Activated CD4-positive, CD25-positive, alpha-beta regulatory T cell treated with anti-CD3 and anti-CD28 coated beads, Interleukin-2, amount 50 U/mL, for 72 hours (primary cell): Measurements from ENCODE around the gene EPHB4.
"Not testable (repeated sequence)": the region's sequence is repeated elsewhere in the genome, so short reads cannot be mapped to it uniquely, and the experiment has no call there.

Experiments
- DNase-seq: peaks from one replicate; pipeline ENCODE4 v3.0.0; 2021

Gene EPHB4

DNA sequence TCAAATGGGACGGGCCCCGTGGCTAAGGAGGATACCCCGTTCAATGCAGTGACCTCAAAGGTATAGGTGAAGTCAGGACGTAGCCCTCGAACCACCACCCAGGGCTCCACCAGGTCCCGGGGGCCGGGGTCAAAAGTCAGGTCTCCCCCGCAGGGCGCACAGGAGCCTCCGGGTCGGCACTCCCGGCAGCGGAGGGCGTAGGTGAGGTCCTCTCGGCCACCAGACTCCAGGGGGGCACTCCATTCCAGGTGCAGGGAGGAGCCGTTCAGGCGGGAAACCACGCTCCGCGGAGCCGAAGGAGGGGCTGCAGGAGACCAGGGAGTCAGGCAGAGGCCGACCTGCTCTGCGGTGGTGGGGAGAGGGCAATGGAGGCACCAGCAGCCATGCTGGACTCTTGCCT is 7.7 kb downstream of the EPHB4 start:
- no peak for DNase-seq

DNA sequence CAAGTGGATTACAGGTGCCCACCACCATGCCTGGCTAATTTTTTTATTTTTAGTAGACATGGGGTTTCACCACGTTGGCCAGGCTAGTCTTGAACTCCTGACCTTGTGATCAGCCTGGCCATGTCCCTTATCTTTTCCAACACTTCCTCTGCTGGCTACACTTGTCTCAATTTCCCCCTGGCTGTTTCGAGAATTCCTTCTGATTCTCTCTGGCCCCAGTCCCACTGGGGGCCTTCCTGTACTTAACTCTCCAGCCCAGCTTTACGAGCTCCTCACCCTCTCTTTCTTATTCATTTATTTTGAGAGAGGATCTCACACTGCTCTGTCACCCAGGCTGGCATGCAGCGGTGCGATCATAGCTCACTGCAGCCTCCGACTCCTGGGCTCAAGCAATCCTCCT is 8.5 kb downstream of the EPHB4 start:
- DNase-seq: no peak

DNA sequence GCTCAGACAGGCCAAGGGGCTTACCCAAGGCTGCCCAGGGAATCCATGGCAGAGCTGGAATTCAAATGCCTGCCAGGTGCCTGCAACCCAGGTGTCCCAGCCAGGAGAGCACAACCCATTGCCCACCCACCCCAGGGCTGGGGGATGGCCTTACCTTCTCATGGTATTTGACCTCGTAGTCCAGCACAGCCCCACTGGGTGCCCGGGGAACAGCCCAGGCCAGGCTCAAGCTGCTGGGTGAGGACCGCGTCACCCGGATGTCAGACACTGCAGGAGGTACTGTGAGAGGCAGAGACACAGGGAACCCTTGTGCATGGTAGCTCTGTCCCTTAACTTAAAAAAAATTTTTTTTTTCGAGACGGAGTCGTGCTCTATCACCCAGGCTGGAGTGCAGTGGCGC is 9.0 kb downstream of the EPHB4 start:
- no peak for DNase-seq

DNA sequence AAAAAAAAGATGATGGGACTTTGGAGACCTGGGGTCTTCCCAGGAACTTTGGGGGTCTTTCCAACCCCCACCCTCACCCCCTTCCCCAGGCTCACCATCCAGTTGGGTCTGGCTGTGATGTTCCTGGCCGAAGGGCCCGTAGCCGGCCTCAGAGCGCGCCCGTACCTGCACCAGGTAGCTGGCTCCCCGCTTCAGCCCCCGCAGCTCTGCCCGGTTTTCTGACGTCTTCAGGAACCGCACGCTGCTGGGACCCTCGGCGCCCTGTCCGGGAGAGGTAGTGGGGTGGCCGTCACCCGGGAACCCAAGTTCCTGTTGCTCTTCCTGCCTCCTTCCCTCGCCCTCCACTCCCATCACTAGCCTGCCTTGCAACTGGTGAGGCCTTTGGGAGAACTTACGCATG is 10.2 kb downstream of the EPHB4 start:
- no peak for DNase-seq

DNA sequence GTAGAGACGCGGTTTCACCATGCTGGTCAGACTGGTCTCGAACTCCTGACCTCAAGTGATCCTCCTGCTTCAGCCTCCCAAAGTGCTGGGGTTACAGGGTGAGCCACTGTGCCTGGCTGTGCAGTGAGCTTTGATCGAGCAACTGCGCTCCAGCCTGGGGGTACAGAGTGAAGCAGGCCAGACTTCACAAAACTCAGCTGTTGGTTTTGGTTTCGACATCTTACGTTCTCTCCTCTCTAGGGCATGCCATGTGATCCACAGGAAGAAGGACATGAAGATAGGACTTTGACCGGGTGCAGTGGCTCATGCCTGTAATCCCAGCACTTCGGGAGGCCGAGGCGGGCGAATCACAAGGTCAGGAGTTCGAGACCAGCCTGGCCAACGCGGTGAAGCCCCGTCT is 10.8 kb downstream of the EPHB4 start:
- DNase-seq: not testable (repeated sequence)

DNA sequence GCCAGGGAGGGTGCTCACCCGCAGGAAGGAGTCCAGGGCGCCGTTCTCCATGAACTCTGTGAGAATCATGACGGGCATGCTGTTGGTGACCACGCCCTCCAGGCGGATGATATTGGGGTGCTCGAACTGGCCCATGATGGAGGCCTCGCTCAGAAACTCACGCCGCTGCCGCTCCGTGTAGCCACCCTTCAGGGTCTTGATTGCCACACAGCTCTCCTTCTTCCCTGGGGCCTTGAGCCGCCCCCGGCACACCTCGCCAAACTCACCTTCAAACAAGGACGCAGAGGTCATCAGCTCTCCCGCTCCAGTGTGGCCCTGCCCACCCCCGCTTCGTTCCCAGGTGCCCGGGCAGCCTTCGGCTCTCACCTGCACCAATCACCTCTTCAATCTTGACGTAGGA is 14.6 kb downstream of the EPHB4 start:
- no peak for DNase-seq

DNA sequence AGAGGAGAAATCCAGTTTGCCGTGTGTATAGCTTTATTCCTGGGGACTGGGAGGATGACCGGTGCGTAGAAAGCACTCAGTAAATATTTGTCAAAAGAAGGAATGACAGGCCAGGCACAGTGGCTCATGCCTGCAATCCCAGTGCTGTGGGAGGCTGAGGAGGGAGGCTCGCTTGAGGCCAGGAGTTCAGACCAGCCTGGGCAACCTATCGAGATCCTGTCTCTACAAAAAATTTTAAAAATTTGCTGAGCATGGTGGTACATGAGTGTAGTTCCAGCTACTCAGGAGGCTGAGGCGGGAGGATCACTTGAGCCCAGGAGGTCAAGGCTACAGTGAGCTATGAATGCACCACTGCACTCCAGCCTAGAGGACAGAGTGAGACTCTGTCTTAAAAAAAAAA is 15.8 kb downstream of the EPHB4 start:
- no peak for DNase-seq

DNA sequence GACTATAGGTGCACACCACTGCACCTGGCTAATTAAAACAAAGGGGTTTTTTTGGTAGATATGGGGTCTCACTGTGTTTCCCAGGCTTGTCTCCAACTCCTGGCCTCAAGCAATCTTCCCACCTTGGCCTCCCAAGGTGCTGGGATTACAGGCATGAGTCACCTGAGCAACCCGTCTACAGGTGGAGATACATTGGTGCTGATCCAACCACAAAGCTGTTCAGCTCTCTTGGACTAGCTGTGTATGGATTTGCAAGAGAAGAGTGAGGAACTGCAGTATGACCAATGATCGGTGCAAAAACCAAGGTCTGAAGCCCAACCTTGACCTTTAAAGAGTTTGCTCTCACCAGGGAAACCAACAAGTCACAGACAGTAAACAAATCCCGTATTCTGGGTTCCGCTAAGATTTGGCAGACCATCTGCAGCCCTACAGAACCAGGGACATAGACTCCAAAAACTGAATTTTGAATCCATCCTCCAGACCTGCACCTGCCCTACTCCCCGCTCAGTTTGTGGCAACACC is 18.9 kb downstream of the EPHB4 start:
- no peak for DNase-seq

DNA sequence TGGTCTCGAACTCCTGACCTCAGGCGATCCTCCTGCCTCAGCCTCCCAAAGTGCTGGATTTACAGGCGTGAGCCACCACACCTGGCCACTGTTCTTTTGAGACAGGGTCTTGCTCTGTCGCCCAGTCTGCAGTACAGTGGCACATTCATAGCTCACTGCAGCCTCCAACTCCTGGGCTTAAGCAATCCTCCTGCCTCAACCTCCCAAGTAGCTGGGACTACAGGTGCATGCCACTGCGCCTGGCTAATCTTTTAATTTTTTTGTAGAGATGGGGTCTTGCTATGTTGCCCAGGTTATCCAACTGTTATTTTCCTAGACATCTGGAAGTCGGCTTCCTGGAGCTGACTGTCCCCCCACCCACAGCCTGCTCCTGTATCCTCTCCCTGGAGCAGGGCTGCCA is 20.4 kb downstream of the EPHB4 start:
- not testable (repeated sequence) for DNase-seq

DNA sequence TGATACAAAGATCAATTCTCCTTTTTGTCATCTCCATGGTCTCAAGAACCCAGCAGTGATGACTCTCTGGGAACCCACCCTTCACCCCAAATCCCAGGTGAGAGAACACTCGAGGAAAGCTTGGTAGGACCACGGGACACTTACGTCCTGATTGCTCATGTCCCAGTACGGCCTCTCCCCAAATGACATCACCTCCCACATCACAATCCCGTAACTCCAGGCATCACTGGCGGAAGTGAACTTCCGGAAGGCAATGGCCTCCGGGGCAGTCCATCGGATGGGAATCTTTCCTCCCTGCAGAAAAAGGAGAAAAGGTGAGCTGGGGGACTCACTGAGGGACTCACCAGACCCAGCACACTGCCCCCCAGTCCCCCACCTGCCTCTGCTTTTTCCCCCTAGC is 21.0 kb downstream of the EPHB4 start:
- no peak for DNase-seq

DNA sequence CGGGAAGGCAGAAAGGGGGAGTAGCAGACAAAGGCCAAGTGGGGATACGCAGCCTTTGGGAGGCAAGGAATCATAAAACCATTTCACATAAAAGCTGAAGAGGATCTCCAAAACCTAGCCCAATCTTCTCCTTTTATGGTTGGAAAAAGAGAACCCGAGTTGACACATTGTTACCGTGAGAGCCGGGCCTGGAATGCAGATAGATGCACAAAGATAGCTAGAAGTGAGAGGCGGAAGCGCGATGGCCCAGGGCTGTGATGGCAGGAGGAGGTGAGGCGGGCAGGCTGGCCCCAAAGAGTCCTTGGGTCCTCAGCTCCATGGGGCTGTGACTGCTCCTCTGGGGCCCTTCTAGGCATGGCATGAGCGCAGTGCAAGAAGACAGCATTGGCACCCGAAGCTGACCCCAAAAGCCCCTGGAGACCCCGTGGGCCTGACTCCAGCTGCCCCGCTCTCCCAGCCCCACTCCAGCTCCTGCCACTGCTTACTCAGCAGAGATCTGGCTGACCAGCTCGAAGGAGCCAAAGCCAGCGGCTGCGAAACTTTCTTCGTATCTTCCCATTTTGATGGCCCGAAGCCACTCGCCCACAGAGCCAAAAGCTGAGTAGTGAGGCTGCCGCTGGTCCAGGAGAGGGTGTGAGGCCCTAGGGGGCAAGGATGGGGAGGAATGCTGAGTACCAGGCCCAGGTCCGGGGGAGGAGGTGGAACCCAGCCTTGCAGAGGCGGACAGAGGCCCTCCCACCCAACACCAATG is 22.5 kb downstream of the EPHB4 start:
- DNase-seq: no peak

DNA sequence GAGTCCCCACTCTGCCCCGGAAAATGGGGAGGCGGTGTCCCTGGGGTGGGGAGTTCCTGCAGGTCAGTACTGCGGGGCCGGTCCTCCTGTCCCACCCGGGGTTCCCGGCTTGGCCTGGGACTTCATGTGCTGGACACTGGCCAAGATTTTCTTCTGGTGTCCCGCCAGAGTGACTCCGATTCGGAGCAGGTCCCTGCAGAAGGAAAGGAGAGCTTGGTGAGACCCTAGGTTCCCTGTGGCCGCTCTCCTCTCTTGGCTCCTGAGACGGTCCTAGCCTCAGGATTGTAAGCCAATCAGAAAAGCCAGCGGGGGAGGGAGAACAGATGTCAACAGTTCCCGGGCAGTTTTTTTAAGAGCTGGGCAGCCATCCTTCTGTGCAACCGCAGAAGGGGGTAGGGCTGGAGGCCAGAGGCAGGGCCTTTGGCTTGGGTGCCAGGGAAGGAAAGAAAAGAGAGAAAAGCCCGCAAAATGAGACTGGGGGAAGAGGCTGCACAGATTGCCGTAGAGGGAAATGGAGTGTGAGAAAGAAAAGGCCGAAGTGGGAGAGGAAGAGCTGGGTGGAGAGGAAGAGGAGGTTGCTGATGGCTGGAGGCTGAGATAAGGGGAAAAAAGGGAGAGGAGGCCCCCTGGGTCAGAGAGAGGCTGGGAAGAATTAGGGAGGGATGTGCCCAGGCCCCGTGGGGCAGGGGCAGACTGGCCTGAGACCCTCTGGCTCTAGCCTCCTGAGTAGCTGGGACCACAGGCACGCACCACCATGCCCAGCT is 23.7 kb downstream of the EPHB4 start:
- no peak for DNase-seq

DNA sequence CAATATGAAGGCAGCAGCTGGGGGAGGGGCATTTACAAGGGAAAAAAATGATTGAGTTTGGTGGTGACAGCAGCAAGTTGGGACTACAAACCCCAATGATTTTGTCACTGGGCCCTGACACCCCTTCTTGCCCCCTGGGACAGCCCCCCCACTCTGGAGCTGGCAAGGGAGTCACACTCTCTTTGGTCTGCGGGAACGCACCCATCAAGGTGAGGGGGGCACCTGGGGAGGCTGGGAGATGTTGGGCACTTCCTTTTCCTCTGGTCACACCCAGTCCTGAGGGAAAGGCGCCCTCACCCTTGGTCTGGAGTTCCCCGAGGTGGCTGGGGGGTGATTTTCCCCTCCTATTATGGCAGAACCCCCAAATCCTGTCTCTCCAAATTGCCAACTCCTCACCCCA is 24.4 kb downstream of the EPHB4 start:
- no peak for DNase-seq

DNA sequence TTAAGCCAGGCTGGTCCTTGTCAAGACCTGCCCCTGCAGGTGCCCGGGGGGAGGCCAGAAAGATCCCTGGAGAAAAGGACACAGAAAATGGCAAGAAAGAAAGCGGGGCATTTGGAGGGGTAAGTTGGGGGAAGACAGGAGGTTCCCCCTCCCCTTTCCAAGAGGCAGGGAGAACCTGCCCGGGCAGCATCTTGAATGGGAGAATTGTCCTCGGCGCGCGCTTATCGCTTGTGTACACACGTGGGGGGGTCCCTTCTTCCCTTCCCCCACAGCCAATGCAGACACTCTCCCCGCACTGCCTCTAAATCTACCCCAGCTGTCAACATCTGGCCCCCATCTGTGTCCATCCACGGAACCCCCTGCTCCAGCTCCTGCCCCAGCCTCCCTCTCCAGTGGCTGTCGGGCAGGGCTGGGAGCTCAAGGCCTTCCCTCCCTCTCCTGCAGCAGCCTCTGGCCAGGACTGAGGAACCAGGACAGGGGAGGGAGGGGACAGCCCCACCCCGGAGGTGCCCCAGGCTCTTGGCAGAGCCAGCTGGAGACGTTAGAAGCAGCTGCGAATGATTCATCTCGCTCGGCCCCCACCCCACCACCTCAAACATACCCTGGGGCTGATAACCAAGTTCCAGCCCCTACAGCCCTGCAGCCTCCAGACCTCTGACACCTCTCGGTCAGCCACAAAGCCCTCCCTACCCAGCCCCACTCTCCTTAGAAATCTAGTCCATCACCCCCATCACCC is 25.3 kb downstream of the EPHB4 start:
- DNase-seq: no peak

DNA sequence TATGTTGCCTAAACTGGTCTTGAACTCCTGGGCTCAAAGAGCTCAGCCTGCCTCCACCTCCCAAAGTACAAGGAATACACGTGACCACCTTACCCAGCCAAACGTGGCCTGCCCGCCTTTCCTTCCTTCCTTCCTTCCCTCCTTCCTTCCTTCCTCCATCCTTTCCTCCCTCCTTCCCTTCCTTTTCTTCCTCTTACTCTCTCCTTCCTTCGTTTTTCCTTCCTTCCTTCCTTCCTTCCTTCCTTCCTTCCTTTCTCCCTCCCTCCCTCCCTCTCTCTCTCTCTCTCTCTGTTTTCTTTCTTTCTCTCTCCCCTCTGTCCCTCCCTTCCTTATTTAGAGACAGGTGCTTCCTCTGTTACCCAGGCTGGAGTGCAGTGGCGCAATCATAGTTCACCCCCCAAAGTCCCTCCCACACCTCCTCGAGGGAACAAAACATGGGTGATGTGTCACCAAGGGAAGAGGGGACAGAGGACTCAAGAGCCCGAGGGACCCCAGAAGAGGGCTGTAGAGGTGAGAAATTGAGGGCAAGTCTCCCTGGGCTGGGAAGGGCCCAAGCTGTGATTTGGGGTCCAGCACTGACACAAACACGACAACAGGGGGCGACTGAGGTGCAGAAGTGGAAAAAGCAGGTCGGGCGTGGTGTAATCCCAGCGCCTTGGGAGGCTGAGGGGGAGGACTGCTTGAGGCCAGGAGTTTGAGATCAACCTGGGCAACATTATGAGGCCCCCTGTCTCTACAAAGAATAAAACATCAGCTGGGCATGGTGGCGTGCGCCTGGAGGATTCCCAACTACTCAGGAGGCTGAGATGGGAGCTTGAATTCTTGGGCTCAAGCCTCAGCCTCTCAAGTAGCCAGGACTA is 28.1 kb downstream of the EPHB4 start:
- peak; percentile 35 for DNase-seq

DNA sequence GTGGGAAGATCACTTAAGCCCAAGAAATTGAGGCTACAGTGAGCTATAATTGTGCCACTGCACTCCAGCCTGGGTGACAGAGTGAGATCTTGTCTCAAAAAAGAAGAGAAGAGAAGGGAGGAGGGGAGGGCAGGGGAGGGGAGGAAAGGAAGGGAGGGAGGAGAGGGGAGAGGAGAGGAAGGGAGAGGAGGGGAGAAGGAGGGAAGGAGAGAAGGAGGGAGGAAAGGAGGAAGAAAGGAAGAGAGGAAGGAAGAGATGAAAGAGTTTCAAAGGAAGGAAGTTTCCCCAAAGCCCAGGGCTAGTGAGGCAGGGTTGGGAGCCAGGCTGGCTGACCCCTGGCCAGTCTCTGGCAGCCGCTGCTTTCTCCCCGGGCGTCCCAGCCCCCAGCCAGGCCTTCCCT is 32.6 kb downstream of the EPHB4 start:
- DNase-seq: no peak

DNA sequence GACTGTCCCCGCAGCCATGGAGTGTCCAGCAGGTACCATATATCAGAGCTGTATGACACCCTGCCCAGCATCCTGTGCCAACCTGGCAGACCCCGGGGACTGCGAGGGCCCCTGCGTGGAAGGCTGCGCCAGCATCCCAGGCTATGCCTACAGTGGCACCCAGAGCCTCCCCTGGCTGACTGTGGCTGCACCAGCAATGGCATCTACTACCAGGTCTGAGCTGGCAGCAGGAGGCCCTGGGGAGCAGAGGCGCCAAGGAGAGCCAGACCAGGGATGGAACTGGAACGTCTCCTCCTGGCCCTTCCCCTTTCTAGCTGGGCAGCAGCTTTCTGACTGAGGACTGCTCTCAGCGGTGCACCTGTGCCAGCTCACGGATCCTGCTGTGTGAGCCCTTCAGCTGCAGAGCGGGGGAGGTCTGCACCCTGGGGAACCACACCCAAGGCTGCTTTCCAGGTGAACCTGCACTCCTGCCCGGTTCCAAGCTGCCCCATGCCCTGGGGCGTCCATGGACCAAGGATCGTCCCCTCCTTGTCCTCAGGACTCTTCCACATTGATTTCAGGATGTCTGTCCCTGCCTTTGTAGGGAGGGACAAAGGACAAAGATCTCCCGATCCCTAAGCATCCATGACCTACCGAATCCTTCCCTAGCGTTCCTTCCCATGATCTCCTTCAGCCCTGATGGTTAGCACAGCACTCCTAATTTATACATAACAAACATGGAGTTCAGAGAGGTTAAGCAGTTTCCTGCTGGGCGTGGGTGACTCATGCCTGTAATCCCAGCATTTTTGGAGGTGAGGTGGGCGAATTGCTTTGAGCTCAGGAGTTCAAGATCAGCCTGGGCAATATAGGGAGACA is 33.3 kb downstream of the EPHB4 start:
- DNase-seq: no peak

DNA sequence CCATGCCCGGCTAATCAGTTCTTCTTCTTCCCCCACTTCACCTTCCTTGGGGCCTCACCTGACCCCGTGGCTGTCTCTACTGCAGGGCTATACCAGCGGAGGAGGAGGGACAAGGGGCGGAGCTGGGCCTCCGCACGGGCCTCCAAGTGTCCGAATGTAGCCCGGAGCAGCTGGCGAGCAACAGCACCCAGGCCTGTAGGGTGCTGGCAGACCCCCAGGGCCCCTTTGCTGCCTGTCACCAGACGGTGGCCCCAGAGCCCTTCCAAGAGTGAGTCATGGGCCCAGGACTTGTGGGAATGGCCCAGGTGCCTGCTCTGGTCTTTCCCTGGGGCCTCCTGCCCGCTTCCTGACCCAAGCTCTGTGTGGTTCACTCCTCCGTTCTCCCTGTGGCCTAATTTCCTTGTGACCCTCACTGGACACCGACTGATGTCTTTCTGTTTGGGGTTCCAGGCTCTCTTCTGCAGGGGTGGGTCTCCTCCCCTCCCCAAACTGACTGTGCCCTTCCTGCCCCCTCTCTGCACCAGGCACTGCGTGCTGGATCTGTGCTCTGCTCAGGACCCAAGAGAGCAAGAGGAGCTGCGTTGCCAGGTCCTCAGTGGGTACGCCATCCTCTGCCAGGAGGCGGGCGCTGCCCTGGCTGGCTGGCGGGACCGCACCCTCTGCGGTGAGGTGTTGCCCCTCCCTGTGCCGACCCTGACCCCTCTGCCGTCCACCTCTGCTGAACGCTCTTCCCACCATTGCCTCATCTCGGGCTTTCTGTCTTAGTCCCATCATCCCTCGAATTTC is 35.2 kb downstream of the EPHB4 start:
- DNase-seq: no peak

DNA sequence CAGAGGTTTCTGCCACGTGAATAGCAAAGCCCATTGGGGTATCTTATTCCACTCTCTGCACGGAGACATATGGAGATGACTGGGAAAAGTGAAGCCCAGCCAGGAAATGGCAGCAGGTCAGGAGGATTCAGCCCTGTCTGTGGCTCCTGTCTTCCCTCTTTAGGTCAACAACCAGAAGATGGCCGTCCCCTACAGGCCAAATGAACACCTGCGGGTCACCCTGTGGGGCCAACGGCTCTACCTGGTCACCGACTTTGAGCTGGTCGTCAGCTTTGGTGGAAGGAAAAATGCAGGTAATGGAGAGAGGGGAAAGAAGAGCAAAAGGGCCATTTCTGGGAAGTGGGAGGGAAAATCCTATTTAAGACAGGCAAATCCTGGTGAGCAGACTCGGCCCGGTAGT is 38.3 kb downstream of the EPHB4 start:
- DNase-seq: no peak

DNA sequence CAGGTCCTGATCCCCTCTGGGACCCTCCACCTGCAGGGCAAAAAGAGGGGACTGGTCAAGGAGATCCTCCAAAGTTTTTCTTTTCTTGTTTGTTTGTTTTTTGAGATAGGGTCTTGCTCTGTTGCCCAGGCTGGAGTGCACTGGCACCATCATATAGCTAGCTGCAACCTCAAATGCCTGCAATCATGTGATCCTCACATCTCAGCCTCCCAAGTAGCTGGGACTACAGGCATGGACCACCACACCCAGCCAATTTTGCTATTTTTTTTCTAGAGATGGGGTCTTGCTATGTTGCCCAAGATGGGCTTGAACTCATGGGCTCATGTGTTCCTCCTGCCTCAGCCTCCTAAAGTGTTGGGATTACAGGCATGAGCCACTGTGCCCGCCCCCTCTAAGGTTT is 41.0 kb downstream of the EPHB4 start:
- DNase-seq: no peak

DNA sequence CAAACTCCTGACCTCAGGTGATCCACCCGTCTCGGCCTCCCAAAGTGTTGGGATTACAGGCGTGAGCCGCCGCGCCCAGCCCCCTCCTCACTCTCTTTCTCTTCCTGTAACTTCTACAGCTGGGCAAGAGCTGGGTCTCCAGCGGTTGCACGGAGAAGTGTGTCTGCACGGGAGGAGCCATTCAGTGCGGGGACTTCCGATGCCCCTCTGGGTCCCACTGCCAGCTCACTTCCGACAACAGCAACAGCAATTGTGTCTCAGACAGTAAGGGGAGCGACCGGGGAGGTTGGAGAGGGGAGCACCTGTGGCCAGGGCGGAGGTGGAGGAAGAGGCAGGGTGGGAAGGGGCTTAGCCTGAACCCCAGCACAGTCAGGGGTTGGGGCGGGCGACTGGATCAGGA is 41.4 kb downstream of the EPHB4 start:
- DNase-seq: no peak
